Hematopoietic multipotent progenitor cell treated with erythropoietin and hydrocortisone succinate and interleukin-3 and kit ligand, for 6 days (in vitro differentiated cells): ENCODE results near the gene ALX4.
A peak's percentile ranks its signal among the peaks of the same experiment; 100 is the strongest.

Experiments used
- DNase-seq: peaks from one replicate; pipeline ENCODE4 v3.0.0-alpha.2; 2015

The ALX4 gene

DNA sequence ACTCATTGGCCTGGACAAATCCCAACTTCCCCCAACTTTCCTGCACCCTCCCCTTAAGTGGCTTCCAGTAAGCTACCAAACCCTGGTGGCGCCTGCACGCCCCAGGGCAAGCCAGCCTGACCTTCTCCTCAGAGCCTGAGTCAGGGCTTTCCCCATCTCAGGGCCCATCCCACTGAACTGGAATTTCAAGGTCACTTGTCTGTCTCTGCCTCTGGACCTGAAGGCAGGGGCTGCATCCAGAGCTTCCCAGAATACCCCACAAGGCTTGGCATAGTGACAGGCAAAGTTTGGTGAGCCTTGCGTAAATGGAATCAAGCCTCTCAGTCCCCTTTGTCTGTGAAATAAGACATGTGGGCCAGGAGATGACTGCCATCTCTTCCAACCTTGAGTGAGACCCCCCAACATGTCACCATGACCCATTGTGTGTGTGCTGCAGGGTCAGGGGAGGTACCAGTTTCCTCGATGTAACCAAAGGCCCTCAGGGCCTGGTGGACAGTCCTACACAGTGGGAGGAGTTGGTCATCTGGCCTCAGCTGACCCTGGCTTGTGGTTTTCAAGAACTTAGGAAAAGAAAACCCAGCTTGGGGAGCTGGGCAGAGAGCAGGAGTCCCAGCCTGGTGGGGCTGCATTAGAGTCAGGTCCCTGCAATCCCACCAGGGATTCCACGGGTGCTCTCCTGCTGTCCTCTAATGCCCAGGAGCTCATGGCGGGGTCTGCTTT, 8.9 kb downstream of the ALX4 start:
- DNase-seq = no peak

DNA sequence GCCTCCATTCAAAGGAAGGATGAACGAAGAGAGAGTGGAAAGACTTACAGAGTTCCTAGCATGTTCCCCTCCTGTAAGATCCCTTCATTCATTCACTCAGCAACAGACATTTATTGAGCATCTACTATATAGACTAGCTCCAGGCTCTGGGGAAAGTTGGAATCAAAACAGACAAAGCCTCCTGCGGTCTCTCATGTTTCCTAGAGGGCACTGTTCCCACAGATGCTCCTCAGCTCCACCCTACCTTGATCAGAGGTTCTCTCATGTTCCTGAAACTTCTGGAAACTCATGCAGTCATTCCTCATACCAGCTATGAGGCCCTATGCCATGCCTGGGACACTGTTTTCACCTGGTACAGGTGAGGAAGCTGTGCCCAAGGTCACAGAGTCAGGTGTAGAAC, 11.1 kb downstream of the ALX4 start:
- no peak for DNase-seq

DNA sequence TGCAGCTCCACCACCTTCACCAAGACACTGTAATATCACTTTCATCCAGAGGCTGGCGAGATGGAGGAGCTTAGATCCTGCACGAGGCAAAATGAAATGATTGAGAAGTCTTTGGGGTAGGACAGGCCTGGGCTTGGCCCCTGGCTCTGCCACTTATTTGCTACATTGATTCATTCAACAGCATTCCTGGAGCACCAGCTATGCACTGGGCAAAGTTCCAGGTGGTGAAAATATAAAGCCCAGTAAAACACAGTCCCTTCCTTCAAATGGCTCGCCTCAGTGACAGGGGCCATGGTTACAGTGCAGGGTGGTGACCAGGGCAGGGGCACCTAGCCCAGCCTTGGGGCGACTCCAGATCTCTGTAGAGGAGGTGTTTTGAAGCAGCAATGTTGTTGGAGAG, 19.7 kb downstream of the ALX4 start:
- no peak for DNase-seq

DNA sequence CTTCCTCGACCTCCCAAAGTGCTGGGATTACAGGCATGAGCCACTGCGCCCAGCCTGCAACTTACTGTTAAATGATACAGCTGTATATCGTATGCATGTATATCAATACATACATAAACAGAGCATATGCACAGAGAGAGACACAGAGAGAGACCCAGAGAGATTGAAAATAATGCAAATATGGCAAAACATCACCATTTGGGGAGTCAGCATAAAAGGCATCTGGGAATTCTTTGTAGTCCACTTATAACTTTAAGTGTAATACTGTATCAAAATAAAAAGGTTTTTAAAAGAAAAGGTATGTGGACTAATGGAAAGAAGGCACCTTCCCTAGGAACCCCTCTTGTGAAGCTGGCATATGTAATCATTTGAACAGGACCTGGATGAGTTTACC, 21.8 kb downstream of the ALX4 start:
- no peak for DNase-seq

DNA sequence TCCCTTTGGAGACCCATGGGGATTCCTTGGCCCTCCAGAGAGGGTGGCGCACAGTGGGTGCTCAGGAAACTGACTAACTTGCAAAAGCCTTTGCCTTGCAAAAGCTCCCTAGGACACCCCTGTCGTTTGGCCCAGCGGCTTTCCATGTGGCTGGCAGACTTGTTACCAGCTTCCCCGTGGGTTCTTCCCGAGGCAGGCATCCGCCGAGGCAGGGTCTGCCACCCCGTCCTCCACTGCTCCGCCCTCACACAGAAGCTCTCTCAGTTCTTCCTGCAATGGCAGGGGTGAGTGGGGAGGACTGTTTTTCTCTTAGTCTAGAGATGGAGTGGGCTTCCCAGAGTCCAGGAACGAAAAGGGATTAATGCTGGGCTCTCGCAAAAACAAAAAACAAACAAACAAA, 23.0 kb downstream of the ALX4 start:
- DNase-seq = no peak

DNA sequence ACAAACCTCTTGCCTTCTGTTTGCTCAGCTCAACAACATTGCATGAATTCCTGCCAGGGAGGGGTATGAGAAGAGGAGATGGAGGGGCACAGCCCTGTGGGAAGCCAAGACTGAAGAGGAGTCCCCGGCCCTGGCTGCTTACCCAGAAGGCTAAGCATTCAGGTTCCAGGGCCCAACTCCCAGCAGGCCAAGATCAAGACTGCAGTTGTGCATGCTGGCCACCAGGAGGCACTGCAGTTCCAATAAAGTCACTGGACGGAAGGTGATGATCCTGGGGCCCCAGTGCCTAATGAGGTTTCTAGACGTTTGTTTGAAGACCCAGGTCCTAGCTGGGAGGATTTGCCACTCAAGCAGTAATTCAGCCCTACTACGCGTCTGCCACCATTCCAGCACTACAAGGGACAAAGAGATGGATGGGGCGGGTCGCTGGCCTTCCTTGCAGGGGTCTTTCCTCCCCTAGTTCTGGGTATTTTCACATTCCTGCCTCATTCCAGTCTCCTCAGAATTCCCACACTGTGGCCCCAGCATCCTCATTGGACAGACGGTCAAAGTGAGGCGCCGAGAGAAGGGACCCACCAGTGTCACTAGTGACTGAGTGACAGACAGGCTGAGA, 23.6 kb downstream of the ALX4 start:
- DNase-seq = peak; percentile 82

DNA sequence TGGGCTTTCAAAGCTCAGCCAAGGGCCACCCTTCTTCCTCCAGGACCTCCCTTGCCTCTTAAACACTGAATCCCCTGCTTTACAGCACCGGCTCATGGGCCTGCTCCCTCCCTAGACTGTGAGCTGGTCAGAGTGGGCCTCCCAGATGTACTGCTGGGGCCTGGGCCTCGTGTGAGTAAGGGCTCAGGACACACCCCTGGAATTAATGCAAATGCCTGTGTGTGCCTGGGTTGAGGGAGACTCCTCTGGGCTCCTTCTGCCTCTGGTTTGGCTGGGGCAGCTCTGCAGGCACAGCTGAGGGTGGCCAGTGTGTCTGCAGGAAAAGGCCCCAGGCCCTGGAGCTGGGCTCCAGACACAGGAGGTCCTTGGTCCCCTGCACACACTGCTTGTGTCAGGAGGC, 24.2 kb downstream of the ALX4 start:
- no peak for DNase-seq

DNA sequence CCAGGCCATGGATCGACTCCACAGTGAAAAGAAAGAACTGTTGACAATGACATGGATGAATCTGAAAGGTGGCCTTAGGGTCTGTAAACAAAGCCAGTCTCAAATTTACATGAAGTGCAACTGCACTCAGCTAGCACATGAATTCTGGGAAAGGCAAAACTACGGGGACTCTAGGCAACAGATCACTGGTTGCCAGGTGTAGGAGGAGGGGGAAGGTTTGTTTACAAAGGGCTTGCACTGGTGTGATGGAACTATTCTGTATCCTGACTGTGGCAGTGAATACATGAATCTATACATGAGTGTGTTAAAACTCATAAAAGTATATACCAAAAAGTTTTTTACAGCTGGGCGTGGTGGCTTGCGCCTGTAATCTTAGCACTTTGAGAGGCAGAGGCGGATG, 27.3 kb downstream of the ALX4 start:
- DNase-seq = no peak

DNA sequence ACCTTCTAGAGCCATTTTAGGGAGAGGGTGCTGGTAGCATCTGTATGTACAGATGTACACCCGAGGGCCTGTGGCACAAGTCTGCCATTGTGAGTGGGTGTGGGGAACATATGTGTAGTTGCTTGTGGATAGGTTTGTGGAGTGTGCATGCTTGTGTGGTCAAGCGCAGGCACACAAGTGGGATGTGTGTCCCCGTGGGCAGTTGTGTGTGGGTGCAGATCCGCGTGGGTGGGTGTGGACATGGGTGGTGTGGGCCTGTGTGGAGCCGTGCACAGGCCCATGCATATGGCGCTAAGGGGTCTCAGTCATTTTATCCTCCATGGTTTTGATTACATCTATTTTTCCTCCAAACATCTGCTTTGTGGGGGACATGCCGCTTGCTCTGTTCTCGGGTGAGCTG, 28.8 kb downstream of the ALX4 start:
- no peak for DNase-seq

DNA sequence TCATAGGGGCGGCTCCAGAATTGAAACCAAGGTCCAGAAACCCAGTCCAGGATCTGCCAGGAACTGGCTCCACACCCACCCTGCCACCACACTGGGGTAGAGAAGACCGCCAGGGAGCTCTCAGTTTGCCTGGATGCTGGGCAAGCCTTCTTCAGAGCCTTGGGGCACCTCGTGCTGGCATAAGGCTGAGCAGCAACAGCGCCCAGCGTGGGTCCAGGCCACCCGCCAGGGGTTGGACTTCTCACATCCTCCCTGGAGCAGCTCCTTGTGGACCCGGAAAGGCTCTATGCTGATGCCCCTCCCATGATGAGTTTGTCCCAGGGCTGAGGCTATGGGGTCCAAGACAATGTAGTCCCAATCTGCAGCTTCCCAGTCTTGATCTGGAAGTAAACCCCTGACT, 29.7 kb downstream of the ALX4 start:
- DNase-seq = no peak

DNA sequence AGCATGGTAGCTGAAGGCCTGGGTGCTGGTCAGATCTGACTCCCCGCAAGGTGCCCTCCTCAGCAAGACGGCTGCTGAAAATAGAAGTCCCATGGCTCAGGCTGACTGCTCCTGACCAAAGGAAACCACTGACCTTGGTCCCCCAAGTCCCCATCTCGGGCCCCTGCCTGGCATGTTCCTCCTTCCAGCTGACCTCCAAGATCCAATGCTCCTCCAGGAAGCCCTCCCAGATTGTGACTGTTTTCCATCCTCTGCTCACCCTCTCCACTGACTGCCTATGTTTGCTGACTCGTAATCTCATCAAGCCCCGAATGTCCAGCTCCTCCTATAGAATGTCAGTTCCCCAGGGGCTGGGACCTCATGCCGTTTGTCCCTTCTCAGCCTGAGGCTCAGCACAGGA, 30.5 kb downstream of the ALX4 start:
- DNase-seq = no peak

DNA sequence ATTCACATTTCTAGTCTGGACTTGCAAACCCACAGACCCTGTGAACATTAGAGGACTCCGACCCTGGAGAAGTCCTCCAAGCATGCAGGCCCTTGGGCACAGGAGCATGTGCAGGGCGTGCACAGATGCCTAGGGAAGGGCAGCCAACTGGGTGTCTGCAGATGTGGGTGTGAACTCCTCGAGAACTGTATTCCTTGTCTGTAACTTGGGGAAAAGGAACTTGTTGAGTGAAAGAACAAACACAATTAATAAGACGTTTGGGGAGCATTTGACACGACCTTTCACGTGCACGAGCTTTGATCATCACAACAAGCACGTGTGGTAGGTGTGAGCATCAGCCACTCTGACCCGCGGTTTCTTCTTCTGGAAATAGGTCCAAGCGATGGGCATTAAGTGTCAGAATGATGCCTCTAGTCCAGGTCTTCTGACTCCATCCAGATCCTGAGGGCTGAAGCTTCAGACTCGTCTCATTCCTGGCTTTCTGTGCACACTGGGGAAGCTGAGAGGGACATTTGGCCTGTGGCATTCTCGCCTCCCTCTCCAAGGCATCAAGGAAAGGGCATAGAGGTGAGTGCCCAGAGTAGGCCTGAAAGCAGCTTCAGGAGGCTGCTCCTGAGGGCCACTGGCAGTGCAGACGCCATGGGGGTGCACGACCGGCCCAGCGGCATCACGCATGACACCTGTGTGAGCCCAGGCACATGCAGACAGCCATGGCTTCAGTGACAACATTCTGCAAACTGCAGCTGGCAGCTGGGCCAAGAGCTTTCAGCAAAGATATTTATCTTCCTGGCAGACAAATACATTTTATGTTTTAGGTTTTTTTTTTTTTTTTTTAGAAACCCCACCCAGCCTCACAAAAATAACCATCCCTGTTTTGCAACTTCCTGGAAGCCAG, 32.5 kb downstream of the ALX4 start:
- DNase-seq = no peak

DNA sequence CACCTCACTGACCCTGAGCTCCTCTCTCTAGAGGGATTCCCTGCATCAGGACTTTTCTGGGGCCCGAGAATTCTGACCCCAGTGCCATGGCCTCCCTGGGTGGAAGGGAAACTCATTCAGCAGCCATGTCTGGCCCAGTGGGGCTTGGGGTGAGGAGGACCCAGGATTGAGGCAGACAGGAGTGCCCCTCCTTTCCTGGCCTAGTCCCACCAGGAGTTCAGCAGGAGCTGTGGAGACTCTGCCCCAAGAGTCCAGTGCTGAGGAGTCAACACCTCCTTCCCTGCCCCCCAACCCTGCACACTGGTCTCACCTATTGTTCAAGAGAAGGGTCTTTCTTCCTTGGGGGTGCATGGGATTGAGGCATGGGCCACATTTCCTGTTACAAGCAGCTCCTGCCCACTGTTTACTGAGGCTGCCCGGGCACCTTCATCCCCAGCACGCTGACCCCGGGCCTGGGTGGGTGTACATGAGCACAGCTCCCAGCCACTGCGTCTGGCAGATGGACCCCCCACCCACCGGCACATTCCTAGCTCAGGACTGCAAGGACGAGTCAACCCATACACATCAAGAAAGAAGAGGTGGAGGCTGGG, 33.9 kb downstream of the ALX4 start:
- DNase-seq = no peak

DNA sequence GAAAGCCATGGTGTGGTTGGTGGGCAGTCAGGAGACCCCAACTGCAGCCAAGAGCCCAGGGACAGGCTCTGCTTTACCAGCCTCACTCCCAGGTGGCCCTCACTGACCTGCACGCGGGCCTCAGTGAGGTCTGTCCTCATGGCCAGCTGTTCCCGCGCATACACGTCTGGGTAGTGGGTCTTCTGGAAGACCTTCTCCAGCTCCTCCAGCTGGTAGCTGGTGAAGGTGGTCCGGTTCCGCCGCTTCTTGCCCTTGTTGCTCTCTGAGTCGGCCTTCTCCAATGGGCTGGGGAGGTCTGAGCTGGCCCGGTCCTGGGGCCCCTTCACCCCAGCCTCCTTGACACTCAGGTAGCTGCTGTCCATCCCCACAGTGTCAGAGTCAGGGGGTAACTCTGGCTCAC, 34.7 kb downstream of the ALX4 start:
- DNase-seq = no peak

DNA sequence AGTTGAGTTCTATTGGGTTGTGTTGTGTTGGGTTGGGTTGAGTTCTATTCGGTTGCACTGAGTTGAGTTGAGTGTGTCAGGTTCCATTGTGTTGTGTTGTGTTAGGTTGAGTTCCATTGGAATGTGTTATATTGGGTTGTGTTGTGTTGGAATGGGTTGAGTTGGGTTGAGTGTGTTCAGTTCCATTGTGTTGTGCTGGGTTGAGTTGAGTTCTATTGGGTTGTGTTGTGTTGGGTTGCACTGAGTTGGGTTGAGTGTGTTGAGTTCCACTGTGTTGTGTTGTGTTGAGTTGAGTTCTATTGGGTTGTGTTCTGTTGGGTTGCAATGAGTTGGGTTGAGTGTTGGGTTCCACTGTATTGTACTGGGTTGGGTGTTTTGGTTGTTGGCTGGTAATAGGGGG, 35.5 kb downstream of the ALX4 start:
- no peak for DNase-seq

DNA sequence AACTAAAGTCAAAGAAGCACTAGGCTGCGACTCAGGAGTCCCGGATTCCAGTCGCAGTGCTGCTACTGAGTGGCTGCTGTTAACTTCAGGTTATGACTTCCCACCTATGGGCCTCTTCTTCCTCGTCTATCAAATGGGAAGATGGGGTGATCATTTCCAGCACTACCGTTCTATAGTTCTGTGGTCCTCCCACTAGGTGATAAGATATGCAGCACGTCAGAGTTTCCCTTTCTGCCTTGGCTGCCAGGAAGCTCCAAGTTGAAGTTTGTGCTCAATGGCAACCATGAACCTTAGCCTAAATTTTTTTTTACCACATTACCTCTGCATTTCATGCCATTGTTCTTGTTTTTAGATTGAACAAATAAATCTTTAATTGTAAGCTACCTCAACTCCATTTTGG, 38.7 kb downstream of the ALX4 start:
- no peak for DNase-seq

DNA sequence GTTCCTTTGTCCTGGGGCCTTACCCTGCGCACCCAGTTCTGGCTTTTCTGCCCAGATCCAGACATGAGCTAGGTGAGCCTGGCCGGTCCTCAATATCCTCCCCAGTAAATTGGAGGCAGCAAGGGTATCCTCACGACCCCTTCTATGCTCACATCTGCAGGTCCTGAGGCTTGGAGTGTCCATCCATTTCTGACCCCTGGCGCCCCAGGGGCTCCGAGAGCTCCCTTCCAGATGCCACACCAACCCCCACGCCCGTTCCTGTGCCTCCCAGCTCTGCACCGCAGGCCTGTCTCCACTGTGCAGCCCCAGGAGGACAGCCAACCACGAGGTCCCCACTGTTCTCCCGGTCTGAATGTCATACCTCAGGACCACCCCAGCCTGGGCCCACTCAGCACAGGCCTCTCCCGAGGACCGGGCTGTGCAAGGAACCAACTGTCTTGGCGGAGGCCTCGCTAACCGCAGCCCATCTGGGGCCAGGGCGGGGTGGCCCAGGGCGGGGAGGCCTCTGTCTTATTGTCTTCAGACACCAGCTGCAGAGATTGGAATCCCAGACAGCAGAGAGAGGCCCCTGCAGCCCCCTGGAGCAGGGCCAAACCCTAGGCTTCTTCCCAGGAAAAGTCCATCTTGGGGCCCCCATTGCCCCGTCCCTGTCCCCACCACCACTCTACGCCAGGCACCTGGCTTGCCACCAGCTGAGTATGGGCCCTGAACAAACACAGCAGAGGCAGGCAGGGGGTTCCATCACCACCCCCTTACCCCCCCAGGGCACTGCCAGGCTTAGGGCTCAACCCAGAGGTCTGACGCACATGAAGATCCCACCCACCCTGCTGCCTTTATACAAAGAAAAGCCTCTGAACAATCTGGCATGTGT, 39.3 kb downstream of the ALX4 start:
- no peak for DNase-seq

DNA sequence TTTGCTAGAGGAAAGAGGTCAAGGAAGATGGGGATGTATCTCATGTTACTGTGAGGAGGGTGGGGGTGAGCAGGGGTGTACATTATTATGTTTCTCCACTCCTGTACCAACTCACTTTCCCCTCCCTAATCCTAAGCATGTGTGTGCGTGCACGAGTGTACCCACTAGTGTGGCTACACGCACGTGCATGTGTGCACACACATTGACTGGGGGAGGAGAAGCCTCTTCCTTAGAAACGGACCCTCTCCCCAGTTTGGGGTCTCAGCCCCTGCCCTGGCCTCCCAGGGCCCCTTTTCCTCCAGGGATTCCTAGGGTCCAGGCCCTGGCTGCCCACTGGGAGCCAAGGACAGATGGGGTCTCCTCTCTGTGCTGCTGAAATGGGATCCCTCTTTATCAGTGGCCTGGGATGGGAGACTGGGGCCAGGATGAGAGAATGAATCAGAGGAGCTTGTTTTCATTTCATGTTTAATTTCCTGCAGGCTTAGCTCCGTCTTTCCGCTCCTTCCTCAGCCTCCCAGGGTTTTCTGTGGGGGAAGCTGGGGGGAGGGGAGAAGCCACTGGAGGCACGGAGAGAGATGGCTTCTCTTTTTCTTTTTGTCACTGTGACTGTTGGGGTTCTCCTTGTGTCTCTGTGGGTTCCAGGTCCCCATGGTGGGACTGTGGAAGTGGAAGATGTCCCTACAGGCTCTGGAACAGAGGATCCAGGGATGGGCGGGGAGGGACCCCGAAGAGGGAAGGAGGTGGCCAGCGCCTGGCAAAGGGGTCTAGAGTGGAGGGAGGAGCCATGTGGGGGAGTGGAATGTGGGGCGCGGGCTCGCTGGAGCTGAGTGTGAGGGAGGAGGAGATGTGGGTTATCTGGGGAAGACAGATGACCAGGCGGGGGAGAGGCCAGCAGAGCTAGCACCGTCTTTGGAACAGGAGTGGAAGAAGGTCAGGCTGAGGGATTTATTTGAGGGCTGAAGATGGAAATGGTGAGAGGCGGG, 40.3 kb downstream of the ALX4 start:
- no peak for DNase-seq

DNA sequence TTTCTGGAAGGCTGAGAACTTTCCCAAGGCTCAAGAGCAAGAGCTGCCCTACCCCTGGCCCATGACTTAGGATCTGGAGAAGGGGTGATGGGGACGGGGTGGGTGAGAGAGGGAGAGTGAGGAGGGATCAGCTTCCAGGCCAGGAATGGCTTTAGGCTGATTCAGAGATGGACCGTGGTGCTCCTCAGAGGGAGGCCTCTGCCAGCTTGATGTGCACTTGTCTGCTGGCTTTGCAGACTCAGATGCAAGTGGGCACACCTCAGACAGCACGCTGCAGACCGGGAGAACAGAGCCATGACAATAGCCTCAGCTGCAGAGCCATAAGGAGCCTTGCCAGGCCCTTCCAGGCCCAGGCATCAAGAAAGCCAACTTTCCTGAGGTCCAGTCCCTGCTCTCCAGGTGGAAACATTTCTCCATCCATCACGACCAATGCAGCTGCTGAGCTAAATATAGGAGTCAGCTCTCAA, 41.3 kb downstream of the ALX4 start:
- no peak for DNase-seq

DNA sequence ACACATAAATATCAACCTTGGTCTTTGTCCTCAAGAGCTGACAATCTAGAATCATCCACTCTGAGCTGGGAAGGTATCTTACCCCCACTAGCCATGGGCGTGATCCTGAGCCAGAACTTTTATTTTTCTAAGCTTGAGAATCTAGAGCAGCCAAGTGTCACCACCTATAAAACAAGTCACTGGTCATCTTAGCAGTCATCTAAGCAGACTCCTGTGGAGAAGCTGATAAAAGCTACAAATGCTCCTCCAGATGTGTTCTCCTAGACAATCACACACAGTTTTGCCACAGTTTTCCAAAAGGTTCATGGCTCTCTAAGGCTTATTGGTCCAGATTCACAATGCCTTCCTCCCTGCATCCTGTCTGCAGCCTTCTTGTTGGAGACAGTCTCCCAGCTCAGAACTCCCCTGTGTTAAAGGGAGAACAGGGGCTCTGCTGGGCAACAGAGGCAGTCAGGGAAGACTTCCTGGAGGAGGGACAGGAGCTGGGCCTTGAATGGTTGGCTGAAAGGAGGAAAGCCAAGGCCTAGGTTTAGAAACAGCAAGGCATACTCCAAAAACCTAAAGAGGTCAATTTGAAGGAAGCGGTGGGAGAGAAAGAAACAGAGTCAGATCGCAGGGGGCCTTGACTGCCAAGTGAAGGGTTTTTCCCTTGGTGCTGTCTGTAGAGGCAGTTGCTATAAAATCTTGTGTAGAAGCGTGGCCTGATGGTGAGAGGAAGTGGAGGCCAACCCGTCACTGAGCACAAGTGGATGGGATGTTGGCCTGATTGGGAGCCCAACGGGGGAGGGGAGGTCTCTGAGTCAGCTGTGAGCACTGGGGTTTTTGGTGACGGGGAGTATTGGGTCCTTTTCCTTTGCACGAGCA, 42.0 kb downstream of the ALX4 start:
- DNase-seq = no peak
